Measurements from ENCODE around the gene CHRNB2. TPM values are rescaled to one million over a fixed set of nuclear protein-coding genes. Genes with fewer than 3 reads are reported as not detected.

Gene CHRNB2
- total and polyA plus RNA-seq, 9 of the 15 experiments (the other 6 are each of a cell fraction or from before 2014, with no cell fraction given), result 0.01 TPM; not detected in 8

DNA sequence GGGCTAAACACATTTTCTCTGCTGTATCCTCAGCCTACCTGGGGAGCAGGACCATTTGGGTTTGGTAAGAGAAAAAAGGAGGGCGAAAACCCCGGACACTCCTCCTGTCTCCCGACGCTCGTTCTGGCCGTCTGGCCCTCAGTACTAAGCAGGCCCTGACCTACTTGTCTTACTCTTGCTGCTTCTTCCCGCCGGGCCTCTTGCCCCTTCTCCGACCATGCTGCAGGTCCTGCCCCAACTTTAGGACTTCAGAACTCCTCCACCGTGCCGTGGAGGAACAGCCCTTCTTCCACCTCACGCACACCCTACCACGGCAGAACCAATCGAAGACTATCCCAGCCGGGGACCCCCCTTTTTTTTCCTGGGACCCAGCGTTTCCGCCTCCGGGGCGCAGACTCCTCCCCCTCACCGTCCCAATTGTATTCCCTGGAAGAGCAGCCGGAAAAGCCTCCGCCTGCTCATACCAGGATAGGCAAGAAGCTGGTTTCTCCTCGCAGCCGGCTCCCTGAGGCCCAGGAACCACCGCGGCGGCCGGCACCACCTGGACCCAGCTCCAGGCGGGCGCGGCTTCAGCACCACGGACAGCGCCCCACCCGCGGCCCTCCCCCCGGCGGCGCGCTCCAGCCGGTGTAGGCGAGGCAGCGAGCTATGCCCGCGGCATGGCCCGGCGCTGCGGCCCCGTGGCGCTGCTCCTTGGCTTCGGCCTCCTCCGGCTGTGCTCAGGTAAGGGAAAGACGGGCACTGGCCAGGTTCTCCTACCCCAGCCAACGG is at the start of gene CHRNB2 (continued):
- no peak for TF ChIP-seq POLR2AphosphoS5 (IDR thresholded peaks at IDR 0.05; ENCODE audit: control insufficient read depth, insufficient read depth, low read depth, low read length)
- no peak for TF ChIP-seq POU5F1 (IDR thresholded peaks at IDR 0.05; ENCODE audit: borderline replicate concordance, low read depth, low read length, partially characterized antibody)
- no peak for TF ChIP-seq CEBPZ (IDR thresholded peaks at IDR 0.05; ENCODE audit: borderline replicate concordance, low read depth, low read length)
- TF ChIP-seq CREB1 (IDR thresholded peaks at IDR 0.05), result no peak
- peak; percentile 59; the same call in 1 of the 2 replicates for TF ChIP-seq CREB1 (CRISPR knock-in tag; IDR thresholded peaks at IDR 0.05)
- TF ChIP-seq SMARCA5 (IDR thresholded peaks at IDR 0.05), result no peak
- no peak for TF ChIP-seq COPS2 (conservative IDR thresholded peaks at IDR 0.05)
- no peak for TF ChIP-seq STAT5B (CRISPR knock-in tag; IDR thresholded peaks at IDR 0.05)
- no peak for TF ChIP-seq ZBTB2 (IDR thresholded peaks at IDR 0.05)
- no peak for TF ChIP-seq ZNF347 (CRISPR knock-in tag; IDR thresholded peaks at IDR 0.05; ENCODE audit: low read depth)
- TF ChIP-seq PKNOX1 (IDR thresholded peaks at IDR 0.05), result no peak
- peak; percentile 68; the same call in 1 of the 2 replicates for TF ChIP-seq ZNF583 (CRISPR knock-in tag; IDR thresholded peaks at IDR 0.05)
- no peak for TF ChIP-seq DDX20 (tag; IDR thresholded peaks at IDR 0.05; ENCODE audit: low read depth)
- TF ChIP-seq, protein P1, sequence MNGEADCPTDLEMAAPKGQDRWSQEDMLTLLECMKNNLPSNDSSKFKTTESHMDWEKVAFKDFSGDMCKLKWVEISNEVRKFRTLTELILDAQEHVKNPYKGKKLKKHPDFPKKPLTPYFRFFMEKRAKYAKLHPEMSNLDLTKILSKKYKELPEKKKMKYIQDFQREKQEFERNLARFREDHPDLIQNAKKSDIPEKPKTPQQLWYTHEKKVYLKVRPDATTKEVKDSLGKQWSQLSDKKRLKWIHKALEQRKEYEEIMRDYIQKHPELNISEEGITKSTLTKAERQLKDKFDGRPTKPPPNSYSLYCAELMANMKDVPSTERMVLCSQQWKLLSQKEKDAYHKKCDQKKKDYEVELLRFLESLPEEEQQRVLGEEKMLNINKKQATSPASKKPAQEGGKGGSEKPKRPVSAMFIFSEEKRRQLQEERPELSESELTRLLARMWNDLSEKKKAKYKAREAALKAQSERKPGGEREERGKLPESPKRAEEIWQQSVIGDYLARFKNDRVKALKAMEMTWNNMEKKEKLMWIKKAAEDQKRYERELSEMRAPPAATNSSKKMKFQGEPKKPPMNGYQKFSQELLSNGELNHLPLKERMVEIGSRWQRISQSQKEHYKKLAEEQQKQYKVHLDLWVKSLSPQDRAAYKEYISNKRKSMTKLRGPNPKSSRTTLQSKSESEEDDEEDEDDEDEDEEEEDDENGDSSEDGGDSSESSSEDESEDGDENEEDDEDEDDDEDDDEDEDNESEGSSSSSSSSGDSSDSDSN (IDR thresholded peaks at IDR 0.05; ENCODE audit: borderline replicate concordance in 1 of 2, low read depth in 2 of 2, low read length in 2 of 2), result peak in 1 of 2 experiments; percentile 48; a peak in 1 of 4 replicates
- no peak for TF ChIP-seq SRSF1 (IDR thresholded peaks at IDR 0.05; ENCODE audit: low read depth, low read length)
- TF ChIP-seq JUNB (CRISPR knock-in tag; conservative IDR thresholded peaks at IDR 0.05), result no peak
- TF ChIP-seq MEIS2 (IDR thresholded peaks at IDR 0.05; ENCODE audit: partially characterized antibody), result no peak
- TF ChIP-seq U2AF2 (optimal IDR thresholded peaks at IDR 0.05; ENCODE audit: low read depth, low read length), result no peak
- no peak for TF ChIP-seq RBBP5 (IDR thresholded peaks at IDR 0.05; ENCODE audit: borderline replicate concordance, insufficient read depth, low read length, poor library complexity, severe bottlenecking)
- TF ChIP-seq MED1 (CRISPR knock-in tag; IDR thresholded peaks at IDR 0.05; ENCODE audit: borderline replicate concordance), result 0 out of 2 replicates have a peak, but pooled peaks have one; percentile 63
